ENCODE measurements around the gene TSBP1.

Gene TSBP1

DNA sequence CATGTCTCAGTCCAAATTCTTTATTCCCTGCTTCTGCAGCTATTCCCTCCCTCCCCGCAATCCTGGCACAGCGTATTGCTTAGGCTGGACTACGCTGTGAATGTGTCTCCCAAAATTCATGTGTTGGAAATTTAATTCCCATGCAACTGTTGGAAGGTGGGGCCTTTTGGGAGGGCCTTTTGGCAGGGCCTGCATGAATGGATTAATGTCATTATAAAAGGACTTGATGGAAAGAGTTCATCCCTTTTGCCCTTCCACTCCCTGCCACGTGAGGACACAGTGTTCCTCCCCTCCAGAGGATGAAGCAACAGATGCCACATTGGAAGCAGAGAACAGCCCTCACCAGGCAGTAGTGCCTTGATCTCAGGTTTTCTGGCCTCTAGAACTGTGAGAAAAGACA, 127.4 kb downstream of the TSBP1 start:
- H3K4me2 ChIP-seq (ENCODE audit: low read depth, low read length, poor library complexity, severe bottlenecking) = no peak overlapping the region
- peak overlapping the region; percentile 28 for H2AFZ ChIP-seq (ENCODE audit: low read depth, low read length, severe bottlenecking)
- no peak overlapping the region for H3K4me3 ChIP-seq (ENCODE audit: insufficient read depth, low read length, poor library complexity, severe bottlenecking)
- no peaks in the 10 kb centered on the region for H3K27me3 ChIP-seq (ENCODE audit: low read length)
- H3K36me3 ChIP-seq (ENCODE audit: low read length) = no peaks in the 10 kb centered on the region
- H4K20me1 ChIP-seq (ENCODE audit: low read depth, low read length) = no peaks in the 10 kb centered on the region
- H3K9me3 ChIP-seq (ENCODE audit: insufficient read depth, low read length) = peaks cover 8% of the 10 kb centered on the region; the same call in 1 of the 2 replicates
- H3K27ac ChIP-seq (ENCODE audit: low read depth, low read length) = no peak overlapping the region
- no peaks in the 10 kb centered on the region for H3F3A ChIP-seq (ENCODE audit: insufficient read depth)
- H3K79me2 ChIP-seq (ENCODE audit: insufficient read depth, low read length) = no peaks in the 10 kb centered on the region
- H3K9ac ChIP-seq (ENCODE audit: low read length) = no peak overlapping the region
- H3K9me2 ChIP-seq (replicated peaks; ENCODE audit: insufficient read depth, low read length) = no peaks in the 10 kb centered on the region
- TF ChIP-seq, protein P1, sequence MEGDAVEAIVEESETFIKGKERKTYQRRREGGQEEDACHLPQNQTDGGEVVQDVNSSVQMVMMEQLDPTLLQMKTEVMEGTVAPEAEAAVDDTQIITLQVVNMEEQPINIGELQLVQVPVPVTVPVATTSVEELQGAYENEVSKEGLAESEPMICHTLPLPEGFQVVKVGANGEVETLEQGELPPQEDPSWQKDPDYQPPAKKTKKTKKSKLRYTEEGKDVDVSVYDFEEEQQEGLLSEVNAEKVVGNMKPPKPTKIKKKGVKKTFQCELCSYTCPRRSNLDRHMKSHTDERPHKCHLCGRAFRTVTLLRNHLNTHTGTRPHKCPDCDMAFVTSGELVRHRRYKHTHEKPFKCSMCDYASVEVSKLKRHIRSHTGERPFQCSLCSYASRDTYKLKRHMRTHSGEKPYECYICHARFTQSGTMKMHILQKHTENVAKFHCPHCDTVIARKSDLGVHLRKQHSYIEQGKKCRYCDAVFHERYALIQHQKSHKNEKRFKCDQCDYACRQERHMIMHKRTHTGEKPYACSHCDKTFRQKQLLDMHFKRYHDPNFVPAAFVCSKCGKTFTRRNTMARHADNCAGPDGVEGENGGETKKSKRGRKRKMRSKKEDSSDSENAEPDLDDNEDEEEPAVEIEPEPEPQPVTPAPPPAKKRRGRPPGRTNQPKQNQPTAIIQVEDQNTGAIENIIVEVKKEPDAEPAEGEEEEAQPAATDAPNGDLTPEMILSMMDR (IDR thresholded peaks at IDR 0.05; ENCODE audit: insufficient read depth, low read length, poor library complexity, severe bottlenecking) = no peak
- no peak for TF ChIP-seq EZH2phosphoT487 (conservative IDR thresholded peaks at IDR 0.05; ENCODE audit: low read length)
